HG03571 (cell line): ENCODE results near the gene PRR20G.

Experiments used
- ATAC-seq: cut with Tn5 transposase; IDR thresholded peaks from one replicate; pipeline ENCODE4 v1.9.1; 2021; ENCODE audit not compliant: unreplicated experiment

The PRR20G gene

DNA sequence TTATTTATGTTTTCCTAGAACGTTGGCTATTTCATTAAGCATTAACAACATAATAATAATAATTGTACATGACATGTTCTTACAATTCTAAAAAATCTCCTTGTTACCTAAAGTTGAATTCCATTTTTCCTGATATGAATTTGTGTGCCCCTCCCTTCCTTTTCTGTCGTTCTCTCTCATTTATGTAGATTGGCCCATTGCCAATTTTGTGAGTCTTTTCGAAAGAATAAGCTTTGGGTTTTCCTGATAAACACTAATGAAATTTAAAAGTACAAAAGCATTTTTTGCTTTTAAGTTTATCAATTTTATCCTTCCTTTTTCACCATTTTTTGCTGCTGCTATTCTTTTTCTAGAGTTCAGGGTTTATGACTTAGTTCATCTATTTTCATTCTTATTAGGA, 50.0 kb downstream of the PRR20G start:
- ATAC-seq, result no peak

DNA sequence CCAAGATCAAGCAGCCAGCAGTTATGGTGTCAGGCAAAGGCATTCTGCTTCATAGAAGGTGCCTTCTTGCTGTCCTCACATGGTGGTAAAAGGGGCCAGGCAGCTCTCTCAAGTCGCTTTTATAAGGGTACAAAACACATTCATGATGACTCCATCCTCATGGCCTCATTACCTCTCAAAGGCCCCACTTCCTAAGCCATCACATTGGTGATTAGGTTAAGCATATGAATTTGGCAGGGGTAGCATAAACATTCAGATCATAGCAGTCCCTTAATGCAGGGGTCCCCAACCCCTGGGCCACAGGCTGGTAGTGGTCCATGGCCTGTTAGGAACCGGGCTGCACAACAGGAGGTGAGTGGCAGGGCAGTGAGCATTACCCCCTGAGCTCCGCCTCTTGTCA, 52.1 kb downstream of the PRR20G start:
- ATAC-seq, result no peak

DNA sequence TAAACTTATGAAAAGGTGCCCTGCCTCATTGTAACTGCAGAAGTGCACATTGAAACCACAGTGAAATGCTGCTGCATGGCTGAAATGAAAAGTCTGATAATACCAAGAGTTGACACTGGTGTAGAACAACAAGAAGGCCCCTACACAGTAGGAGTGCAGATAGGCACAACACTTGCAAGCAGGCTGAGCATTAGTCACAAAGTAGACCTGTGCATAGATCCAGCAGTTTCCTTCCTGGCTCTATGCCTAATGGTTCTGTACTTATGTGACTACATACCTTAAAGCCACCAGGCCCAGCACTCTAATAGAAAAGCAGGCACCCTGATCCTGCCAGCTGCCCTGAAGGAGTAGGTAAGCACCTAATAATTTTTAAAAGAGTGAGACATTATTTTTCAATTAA, 53.1 kb downstream of the PRR20G start:
- ATAC-seq, result no peak
